ENCODE results near the gene FBXO28. TPM values are rescaled to one million over a fixed set of nuclear protein-coding genes. Genes with fewer than 3 reads are reported as not detected.

FBXO28 gene
- total RNA-seq, 1 donor from 2014 or later, result 29.7 TPM

DNA sequence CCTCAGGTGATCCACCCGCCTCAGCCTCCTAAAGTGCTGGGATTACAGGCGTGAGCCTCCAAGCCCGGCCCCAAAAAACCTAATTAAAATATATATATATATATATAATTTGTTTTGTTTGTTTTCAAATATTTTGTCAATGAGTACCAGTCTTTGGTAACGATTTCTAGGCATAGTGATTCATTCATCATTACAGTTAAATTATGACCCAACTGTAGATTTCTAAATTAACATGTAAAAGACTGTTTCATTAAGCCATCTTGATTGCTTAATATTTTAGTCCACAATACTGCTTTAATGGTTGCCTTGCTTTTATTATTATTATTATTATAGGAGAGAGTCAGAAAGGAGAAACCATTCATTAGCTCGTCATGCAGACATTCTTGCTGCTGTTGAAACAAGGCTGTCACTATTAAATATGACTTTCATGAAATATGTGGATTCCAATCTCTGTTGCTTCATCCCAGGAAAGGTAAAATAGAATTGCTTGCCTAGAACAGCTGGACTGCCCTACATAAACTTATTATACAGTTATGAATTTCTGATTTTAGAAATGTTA, 19.9 kb downstream of the FBXO28 start:
- ATAC-seq (no peak), DNase-seq (ENCODE audit: low spot score) (no peak)
- intact Hi-C loops (cut with DNase I), result no loop called here

DNA sequence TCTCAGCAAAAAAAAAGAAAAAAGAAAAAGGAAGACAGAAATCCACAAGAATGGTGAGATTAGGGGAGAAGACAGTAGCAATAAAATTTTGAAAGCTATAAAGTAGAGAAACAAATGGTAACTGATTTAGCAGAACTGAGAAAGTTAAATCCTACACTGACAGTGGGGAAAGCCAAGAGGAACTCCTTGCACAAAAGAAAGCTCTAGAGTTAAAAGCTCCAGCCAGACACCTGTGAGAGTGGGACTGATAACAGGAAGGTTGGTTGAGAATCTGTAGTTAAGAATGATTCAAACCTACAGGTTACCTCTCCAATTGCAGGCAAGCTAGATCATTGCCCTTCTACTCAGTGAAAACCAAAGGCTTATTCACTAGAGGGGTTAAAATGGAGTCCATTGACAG, 23.6 kb downstream of the FBXO28 start:
- DNase-seq (ENCODE audit: low spot score) (no peak), ATAC-seq (no peak)
- intact Hi-C loops (cut with DNase I), result no loop called here

DNA sequence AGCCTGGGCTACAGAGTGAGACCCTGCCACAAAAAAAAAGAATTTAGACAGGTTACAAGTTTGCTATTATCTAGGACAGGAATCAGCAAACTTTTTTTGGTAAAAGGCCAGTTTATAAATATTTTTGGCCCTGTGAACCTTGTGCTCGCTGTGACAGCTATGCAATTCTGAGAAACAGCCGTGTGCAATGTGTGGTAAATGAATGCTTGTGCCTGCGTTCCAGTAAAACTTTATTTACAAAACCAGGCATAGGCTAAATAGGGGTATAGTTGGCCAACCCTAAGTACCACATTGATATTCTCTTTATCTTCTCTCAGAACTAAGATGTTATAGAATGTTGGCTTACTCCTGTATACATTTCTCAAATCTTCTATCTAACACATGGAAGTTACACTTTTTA, 24.3 kb downstream of the FBXO28 start:
- intact Hi-C loops (cut with DNase I), result no loop called here

GRCh38 chr1:224141693-224142092, 27.8 kb downstream of the FBXO28 start:
- DNase-seq (ENCODE audit: low spot score) (no peak), ATAC-seq (no peak)
- intact Hi-C loops (cut with DNase I), result no loop called here

More for the DNA sequence above, 24.3 kb downstream of the FBXO28 start:
- DNase-seq (ENCODE audit: low spot score) (no peak), ATAC-seq (no peak)

DNA sequence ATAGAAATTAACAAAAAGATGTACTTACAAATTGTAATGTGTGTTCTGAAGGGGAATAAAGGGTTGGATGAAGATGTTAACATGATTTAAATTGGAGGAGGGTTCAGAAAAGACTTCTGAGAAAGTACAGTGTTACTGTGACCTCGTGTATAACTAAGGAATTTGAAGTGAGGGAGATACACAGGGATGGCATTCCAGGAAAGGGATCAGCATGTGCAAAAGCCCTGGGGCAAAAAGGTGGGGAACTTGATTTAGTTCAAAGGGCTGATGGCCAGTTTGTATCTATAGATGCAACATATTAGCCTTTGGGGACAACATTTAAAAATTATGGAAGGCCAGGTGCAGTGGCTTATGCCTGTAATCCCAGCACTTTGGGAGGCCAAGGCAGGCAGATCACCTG, 35.8 kb downstream of the FBXO28 start:
- DNase-seq (ENCODE audit: low spot score), result no peak
- intact Hi-C loops (cut with DNase I), result no loop called here
- no peak for ATAC-seq

- intact Hi-C loops (cut with DNase I), result no loop called here
- ATAC-seq (no peak), DNase-seq (ENCODE audit: low spot score) (no peak)
These were observed 37.2 kb downstream of the FBXO28 start for GRCh38 chr1:224151117-224151516.

GRCh38 chr1:224157316-224157715, 43.4 kb downstream of the FBXO28 start:
- no peak for ATAC-seq
- DNase-seq (ENCODE audit: low spot score), result no peak
- intact Hi-C loops (cut with DNase I), result loop anchor here (2.0 kb wide), 1 partner anchor 35 kb away; no protein-coding TSS in a partner anchor

GRCh38 chr1:224159541-224159940, 45.6 kb downstream of the FBXO28 start:
- DNase-seq (ENCODE audit: low spot score), result no peak
- intact Hi-C loops (cut with DNase I), result no loop called here
- ATAC-seq, result no peak

DNA sequence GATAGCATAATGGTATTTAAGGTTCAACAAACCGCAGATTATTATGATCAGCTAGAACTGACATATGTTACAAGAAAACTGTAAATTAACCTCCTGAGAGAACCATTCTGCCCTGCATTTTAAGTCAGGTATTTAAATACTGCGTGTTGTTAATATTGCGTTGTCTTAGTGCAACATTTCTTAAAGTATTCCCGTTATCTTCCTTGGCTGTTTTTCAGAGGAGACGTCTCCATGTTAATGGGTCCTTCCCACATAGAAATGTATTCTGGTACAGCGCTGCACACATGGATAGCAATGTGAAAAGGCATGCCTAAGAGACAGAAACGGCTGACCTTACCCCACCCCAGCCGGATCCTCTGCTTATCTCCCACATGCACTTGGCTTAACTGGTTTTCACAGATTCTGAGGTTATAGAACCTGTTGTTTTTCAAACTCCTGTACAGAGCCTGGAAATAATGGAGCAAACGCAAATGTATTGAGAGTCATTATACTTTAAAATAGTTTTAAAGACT, 46.3 kb downstream of the FBXO28 start:
- DNase-seq (ENCODE audit: low spot score), result no peak
- ATAC-seq, result no peak
- intact Hi-C loops (cut with DNase I), result no loop called here

DNA sequence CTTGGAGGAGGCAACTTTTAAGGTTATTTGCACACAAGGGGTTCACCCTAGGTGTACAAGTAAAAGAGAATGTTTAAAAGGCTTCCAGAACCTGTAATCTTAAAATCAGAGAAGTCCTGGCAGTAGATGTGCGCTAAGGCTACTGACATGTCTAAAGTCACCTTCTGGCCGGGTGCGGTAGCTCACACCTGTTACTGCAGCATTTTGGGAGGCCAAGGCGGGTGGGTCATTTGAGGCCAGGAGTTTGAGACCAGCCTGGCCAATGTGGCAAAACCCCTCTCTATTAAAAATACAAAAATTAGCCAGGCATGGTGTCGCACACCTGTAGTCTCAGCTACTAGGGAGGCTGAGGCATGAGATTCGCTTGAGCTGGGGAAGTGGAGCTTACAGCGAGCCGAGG, 48.9 kb downstream of the FBXO28 start:
- ATAC-seq, result no peak

GRCh38 chr1:224163311-224163710, 49.4 kb downstream of the FBXO28 start:
- intact Hi-C loops (cut with DNase I), result no loop called here
- DNase-seq (ENCODE audit: low spot score) (no peak), ATAC-seq (no peak)

More for the DNA sequence above, 48.9 kb downstream of the FBXO28 start:
- no peak for DNase-seq (ENCODE audit: low spot score)
- intact Hi-C loops (cut with DNase I), result no loop called here

- intact Hi-C loops (cut with DNase I), result no loop called here
- ATAC-seq (peak; percentile 79), DNase-seq (ENCODE audit: low spot score) (no peak)
These were observed 55.0 kb downstream of the FBXO28 start for GRCh38 chr1:224168859-224169380.

DNA sequence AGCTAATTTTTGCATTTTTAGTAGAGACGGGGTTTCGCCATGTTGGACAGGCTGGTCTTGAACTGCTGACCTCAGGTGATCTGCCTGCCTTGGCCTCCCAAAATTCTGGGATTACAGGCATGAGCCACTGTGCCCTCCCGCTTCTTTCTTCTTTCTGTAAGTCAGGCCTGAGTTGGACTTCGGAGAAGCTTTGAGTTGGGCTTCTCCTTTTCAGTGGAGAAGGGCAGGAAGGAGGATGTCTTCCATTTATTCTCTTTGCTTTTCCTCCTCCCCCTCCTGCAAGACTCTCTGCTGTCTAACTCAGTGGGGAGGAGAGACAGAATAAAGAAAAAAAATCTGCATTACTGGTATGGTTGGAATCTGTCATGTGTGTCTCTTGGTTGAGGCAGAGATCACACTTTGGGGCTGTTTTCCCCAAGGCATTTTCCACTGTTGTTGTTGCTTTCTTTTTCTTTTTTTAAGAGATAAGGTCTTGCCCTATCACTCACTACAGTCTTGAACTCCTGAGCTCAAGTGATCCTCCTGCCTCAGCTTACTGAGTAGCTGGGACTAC, 55.9 kb downstream of the FBXO28 start:
- ATAC-seq (no peak), DNase-seq (ENCODE audit: low spot score) (no peak)
- intact Hi-C loops (cut with DNase I), result no loop called here

GRCh38 chr1:224170343-224170742, 56.4 kb downstream of the FBXO28 start:
- intact Hi-C loops (cut with DNase I), result no loop called here
- ATAC-seq (no peak), DNase-seq (ENCODE audit: low spot score) (no peak)

DNA sequence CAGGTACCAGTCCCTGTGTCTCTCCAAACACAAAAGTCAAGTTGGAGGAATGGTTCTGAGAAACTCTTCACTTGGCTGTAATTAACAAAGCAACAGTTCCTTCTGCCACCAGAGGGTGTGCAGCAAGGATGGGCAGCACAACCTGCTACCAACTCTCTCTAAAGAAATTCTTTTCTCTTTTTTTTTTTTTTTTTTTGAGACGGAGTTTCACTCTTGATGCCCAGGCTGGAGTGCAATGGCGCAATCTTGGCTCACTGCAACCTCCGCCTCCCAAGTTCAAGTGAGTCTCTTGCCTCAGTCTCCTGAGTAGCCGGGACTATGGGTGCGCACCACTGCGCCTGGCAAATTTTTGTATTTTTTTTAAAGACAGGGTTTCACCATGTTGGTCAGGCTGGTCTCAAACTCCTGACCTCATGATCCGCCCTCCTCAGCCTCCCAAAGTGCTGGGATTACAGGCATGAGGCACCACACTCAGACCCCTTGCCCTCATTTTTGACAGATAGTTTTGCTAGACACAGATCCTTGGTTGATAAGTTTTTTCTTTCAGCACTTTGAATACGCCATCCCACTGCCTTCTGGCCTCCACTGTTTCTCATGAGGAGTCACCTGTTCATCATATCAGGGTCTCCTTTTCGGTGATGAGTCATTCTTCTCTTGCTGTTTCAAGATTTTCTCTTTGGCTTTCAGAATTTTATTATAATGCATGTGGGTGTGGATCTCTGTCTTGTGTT, 57.0 kb downstream of the FBXO28 start:
- ATAC-seq (no peak), DNase-seq (ENCODE audit: low spot score) (no peak)
- intact Hi-C loops (cut with DNase I), result no loop called here

DNA sequence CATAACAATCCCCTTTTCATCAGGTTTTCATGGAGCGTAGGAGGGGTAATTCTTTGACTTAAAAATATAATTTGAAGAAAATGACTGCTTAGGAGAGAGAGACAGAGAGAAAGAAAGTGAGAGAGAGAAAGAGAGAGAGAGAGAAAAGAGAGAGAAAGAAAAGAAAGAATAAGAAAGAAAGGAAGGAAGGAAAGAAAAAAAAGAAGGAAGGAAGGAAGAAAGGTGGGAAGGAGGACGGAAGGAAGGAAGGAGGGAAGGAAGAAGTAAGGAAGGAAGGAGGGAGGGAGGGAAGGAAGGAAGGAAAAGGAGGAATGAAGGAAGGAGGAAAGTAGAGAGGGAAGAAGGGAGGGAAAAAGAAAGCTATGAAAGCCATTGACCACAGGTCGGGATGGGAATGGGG, 58.3 kb downstream of the FBXO28 start:
- ATAC-seq, result no peak
- no peak for DNase-seq (ENCODE audit: low spot score)
- intact Hi-C loops (cut with DNase I), result no loop called here

DNA sequence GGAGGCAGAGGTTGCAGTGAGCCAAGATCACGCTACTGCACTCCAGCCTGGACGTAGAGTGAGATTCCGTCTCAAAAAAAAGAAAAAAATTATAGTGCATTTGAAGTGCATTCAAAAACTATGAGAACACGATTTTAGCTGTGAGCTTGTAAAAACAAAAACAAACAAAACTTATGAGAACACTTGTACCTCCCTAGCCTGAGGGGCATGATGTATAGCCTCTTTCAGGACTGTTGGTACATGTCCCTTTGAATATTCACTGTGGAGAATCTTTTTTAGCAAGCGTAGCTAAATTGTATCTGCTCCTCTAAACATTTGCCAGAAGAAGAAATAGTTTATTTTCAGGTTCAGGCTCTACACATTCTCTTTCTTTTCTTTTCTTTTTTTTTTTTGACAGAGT, 59.6 kb downstream of the FBXO28 start:
- intact Hi-C loops (cut with DNase I), result no loop called here
- no peak for ATAC-seq

GRCh38 chr1:224175617-224176016, 61.7 kb downstream of the FBXO28 start:
- intact Hi-C loops (cut with DNase I), result no loop called here
- DNase-seq (ENCODE audit: low spot score) (no peak), ATAC-seq (peak; percentile 75)

More for the DNA sequence above, 59.6 kb downstream of the FBXO28 start:
- no peak for DNase-seq (ENCODE audit: low spot score)

DNA sequence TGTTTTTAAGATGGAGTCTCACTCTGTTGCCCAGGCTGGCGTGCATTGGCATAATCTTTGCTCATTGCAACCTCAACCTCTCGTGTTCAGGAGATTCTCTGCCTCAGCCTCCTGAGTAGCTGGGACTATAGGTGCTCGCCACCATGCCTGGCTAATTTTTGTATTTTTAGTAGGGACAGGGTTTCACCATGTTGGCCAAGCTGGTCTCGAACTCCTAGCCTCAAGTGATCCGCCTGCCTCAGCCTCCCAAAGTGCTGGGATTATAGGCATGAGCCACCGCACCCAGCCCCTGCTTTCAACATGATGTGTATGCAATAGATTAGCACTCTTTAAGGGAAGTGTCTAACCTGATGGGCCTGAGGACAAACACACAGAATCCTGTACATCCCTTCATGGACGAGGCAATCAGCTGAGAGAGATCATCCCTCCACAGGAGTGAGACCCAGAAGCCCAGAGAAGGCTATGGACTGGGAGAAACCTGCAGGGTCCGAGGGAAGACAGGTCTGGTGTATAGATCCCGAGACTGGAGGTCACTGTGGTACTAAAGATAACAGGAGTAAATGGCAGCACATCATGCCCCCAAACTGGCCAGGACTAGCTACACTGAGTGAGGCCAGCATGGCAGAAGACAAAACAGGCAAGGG, 63.6 kb downstream of the FBXO28 start:
- DNase-seq (ENCODE audit: low spot score), result no peak
- intact Hi-C loops (cut with DNase I), result no loop called here
- ATAC-seq, result no peak

DNA sequence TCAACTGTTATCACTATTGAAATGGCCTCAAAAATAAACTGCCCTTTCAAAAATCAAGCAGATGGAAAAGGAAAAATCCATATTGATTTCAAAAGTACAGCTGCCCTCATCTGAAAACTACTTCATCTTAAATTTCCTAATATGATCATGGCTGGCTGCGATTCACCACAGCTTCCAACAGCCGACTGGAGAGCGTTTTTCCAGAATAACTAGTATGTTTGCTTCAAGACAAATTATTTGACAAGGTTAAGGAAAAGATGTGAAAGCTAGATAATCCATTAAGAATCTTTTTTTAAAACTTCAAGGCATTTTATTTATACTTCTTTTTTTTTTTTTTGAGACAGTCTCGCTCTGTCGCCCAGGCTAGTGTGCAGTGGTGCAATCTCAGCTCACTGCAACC, 65.0 kb downstream of the FBXO28 start:
- ATAC-seq (no peak), DNase-seq (ENCODE audit: low spot score) (no peak)
- intact Hi-C loops (cut with DNase I), result no loop called here
